ENCODE measurements around the gene ERCC6L2. TPM values are rescaled to one million over a fixed set of nuclear protein-coding genes. Genes with fewer than 3 reads are reported as not detected.

The ERCC6L2 gene
- total and polyA plus RNA-seq, 9 of the 15 experiments (the other 6 are each of a cell fraction or from before 2014, with no cell fraction given): 7.8 to 42.8 (median 23.6) TPM

- Histone ChIP-seq H3K27ac (ENCODE audit: extremely low read depth, low read depth, low read length) (no peak overlapping the region), H3K4me2 (ENCODE audit: insufficient read depth, low read length) (no peak overlapping the region), H3K9ac (ENCODE audit: insufficient read depth in 1 of 2, low read depth in 2 of 2, low read length in 2 of 2) (no peak overlapping the region), H3K4me1 (replicated peaks in 1 of 2; ENCODE audit: control insufficient read depth in 2 of 2, insufficient read depth in 2 of 2, low read length in 2 of 2) (peaks cover 0 to 2% of the 10 kb centered on the region in 2 experiments; a peak in 1 of 5 replicates), H3K9me3 (replicated peaks; ENCODE audit: control insufficient read depth, insufficient read depth, low read depth, low read length) (no peaks in the 10 kb centered on the region), H2AFZ (ENCODE audit: low read depth, low read length) (no peak overlapping the region), H3K4me3 (no peak overlapping the region), H3K79me2 (ENCODE audit: control insufficient read depth, insufficient read depth, low read length) (no peaks in the 10 kb centered on the region), H3K9me1 (ENCODE audit: control insufficient read depth, insufficient read depth, low read length) (no peaks in the 10 kb centered on the region), H3K27me3 (ENCODE audit: control insufficient read depth in 2 of 2, insufficient read depth in 2 of 2, low read length in 2 of 2) (no peaks in the 10 kb centered on the region), H4K20me1 (replicated peaks; ENCODE audit: control insufficient read depth, insufficient read depth, low read length) (no peaks in the 10 kb centered on the region), H3K36me3 (ENCODE audit: control insufficient read depth, insufficient read depth, low read length) (no peaks in the 10 kb centered on the region)
- intact Hi-C loops (cut with micrococcal nuclease): no loop called here
- no peak for FAIRE-seq
- POLR2A ChIA-PET: interaction anchor here (0.7 kb wide), 1 partner anchor 70 kb away, joined by 3 read pairs; no protein-coding TSS in a partner anchor
- CTCF ChIA-PET (ENCODE audit: low intra/inter-chr PET ratio): no interaction called here
- no peak for DNase-seq (ENCODE audit: extremely low read depth in 1 of 4, low spot score in 3 of 4)
- in situ Hi-C loops (cut with MboI): no loop called here
- no TSS peak for BruUV-seq (replicated peaks)
- ATAC-seq: no peak
- 3% methylated on average over 2 of the region's 2 CpGs for WGBS (ENCODE audit: insufficient coverage, low coverage, missing lambda C conversion rate)
- TF ChIP-seq ZNF121 (CRISPR knock-in tag; conservative IDR thresholded peaks at IDR 0.05) (no peak), ZNF253 (CRISPR knock-in tag; conservative IDR thresholded peaks at IDR 0.05) (no peak), HMG20B (CRISPR knock-in tag; IDR thresholded peaks at IDR 0.05) (no peak), GATAD2A (IDR thresholded peaks at IDR 0.05) (no peak), COPS2 (conservative IDR thresholded peaks at IDR 0.05) (no peak), KAT7 (CRISPR knock-in tag; IDR thresholded peaks at IDR 0.05; ENCODE audit: borderline replicate concordance) (no peak), MTA2 (IDR thresholded peaks at IDR 0.05; ENCODE audit: low read depth) (no peak), BRCA1 (IDR thresholded peaks at IDR 0.05) (no peak), BRCA1 (CRISPR knock-in tag; IDR thresholded peaks at IDR 0.05) (no peak)
- TF ChIP-seq, protein P1, sequence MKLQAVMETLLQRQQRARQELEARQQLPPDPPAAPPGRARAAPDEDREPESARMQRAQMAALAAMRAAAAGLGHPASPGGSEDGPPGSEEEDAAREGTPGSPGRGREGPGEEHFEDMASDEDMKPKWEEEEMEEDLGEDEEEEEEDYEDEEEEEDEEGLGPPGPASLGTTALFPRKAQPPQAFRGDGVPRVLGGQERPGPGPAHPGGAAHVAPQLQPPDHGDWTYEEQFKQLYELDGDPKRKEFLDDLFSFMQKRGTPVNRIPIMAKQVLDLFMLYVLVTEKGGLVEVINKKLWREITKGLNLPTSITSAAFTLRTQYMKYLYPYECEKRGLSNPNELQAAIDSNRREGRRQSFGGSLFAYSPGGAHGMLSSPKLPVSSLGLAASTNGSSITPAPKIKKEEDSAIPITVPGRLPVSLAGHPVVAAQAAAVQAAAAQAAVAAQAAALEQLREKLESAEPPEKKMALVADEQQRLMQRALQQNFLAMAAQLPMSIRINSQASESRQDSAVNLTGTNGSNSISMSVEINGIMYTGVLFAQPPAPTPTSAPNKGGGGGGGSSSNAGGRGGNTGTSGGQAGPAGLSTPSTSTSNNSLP (IDR thresholded peaks at IDR 0.05; ENCODE audit: borderline replicate concordance, low read depth, low read length): no peak
- TF ChIP-seq, protein P2, sequence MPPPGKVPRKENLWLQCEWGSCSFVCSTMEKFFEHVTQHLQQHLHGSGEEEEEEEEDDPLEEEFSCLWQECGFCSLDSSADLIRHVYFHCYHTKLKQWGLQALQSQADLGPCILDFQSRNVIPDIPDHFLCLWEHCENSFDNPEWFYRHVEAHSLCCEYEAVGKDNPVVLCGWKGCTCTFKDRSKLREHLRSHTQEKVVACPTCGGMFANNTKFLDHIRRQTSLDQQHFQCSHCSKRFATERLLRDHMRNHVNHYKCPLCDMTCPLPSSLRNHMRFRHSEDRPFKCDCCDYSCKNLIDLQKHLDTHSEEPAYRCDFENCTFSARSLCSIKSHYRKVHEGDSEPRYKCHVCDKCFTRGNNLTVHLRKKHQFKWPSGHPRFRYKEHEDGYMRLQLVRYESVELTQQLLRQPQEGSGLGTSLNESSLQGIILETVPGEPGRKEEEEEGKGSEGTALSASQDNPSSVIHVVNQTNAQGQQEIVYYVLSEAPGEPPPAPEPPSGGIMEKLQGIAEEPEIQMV (tag; conservative IDR thresholded peaks at IDR 0.05; ENCODE audit: low read depth): no peak
- TF ChIP-seq, protein P3, sequence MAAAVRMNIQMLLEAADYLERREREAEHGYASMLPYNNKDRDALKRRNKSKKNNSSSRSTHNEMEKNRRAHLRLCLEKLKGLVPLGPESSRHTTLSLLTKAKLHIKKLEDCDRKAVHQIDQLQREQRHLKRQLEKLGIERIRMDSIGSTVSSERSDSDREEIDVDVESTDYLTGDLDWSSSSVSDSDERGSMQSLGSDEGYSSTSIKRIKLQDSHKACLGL (CRISPR knock-in tag; IDR thresholded peaks at IDR 0.05; ENCODE audit: borderline replicate concordance, poor library complexity, severe bottlenecking): no peak
- TF ChIP-seq, protein P4, sequence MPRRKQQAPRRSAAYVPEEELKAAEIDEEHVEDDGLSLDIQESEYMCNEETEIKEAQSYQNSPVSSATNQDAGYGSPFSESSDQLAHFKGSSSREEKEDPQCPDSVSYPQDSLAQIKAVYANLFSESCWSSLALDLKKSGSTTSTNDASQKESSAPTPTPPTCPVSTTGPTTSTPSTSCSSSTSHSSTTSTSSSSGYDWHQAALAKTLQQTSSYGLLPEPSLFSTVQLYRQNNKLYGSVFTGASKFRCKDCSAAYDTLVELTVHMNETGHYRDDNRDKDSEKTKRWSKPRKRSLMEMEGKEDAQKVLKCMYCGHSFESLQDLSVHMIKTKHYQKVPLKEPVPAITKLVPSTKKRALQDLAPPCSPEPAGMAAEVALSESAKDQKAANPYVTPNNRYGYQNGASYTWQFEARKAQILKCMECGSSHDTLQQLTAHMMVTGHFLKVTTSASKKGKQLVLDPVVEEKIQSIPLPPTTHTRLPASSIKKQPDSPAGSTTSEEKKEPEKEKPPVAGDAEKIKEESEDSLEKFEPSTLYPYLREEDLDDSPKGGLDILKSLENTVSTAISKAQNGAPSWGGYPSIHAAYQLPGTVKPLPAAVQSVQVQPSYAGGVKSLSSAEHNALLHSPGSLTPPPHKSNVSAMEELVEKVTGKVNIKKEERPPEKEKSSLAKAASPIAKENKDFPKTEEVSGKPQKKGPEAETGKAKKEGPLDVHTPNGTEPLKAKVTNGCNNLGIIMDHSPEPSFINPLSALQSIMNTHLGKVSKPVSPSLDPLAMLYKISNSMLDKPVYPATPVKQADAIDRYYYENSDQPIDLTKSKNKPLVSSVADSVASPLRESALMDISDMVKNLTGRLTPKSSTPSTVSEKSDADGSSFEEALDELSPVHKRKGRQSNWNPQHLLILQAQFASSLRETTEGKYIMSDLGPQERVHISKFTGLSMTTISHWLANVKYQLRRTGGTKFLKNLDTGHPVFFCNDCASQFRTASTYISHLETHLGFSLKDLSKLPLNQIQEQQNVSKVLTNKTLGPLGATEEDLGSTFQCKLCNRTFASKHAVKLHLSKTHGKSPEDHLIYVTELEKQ (CRISPR knock-in tag; IDR thresholded peaks at IDR 0.05): no peak
- TF ChIP-seq, protein P5, sequence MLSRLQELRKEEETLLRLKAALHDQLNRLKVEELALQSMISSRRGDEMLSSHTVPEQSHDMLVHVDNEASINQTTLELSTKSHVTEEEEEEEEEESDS (CRISPR knock-in tag; IDR thresholded peaks at IDR 0.05): no peak
- TF ChIP-seq, protein P6, sequence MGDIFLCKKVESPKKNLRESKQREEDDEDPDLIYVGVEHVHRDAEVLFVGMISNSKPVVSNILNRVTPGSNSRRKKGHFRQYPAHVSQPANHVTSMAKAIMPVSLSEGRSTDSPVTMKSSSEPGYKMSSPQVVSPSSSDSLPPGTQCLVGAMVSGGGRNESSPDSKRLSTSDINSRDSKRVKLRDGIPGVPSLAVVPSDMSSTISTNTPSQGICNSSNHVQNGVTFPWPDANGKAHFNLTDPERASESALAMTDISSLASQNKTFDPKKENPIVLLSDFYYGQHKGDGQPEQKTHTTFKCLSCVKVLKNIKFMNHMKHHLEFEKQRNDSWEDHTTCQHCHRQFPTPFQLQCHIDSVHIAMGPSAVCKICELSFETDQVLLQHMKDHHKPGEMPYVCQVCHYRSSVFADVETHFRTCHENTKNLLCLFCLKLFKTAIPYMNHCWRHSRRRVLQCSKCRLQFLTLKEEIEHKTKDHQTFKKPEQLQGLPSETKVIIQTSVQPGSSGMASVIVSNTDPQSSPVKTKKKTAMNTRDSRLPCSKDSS (IDR thresholded peaks at IDR 0.05; ENCODE audit: low read depth, partially characterized antibody): no peak
These were observed 35.4 kb upstream of the ERCC6L2 start for GRCh38 chr9:95840074-95840473.

Measured in K562 (cell line).